Fibroblast of mammary gland (primary cell): Measurements from ENCODE around the gene IRGC.
A peak's percentile ranks its signal among the peaks of the same experiment; 100 is the strongest.

Source experiments
- DNase-seq: peaks from one replicate; pipeline ENCODE4 v3.0.0-alpha.2; 2010; ENCODE audit warnings: low read depth
- H3K4me3 ChIP-seq: 2 replicates; pipeline ENCODE4 v1.5.1; 2011; ENCODE audit warnings: low read depth, mild to moderate bottlenecking, low read length, moderate library complexity; ENCODE audit not compliant: control insufficient read depth
- TF ChIP-seq, protein P1 (sequence below): conservative IDR thresholded peaks from 2 replicates; pipeline ENCODE4 v1.5.1; 2011; ENCODE audit warnings: low read depth, low read length, inconsistent platforms; ENCODE audit not compliant: control insufficient read depth, insufficient read depth

The IRGC gene

DNA sequence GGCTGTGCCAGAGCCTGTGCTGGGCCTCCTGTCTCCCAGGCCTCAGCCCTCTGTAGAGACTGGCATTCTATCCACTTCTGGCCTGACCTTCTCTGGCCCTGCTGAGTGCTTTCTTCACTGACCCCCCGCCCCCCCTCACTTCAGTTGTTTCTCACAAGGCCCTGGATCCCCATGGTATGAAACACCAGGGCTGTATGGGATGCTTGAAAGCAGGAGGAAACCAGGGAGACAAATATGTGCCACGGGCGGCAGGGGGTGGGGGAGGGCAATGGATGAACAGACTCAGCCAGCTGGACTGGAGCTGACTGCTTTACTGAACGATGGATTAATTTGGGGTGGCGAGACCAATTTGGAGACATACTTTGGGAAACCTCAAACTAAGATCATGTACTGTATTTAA, 14.0 kb downstream of the IRGC start:
- no peak for DNase-seq
- TF ChIP-seq, protein P1, sequence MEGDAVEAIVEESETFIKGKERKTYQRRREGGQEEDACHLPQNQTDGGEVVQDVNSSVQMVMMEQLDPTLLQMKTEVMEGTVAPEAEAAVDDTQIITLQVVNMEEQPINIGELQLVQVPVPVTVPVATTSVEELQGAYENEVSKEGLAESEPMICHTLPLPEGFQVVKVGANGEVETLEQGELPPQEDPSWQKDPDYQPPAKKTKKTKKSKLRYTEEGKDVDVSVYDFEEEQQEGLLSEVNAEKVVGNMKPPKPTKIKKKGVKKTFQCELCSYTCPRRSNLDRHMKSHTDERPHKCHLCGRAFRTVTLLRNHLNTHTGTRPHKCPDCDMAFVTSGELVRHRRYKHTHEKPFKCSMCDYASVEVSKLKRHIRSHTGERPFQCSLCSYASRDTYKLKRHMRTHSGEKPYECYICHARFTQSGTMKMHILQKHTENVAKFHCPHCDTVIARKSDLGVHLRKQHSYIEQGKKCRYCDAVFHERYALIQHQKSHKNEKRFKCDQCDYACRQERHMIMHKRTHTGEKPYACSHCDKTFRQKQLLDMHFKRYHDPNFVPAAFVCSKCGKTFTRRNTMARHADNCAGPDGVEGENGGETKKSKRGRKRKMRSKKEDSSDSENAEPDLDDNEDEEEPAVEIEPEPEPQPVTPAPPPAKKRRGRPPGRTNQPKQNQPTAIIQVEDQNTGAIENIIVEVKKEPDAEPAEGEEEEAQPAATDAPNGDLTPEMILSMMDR: no peak
- no peak overlapping the region for H3K4me3 ChIP-seq

DNA sequence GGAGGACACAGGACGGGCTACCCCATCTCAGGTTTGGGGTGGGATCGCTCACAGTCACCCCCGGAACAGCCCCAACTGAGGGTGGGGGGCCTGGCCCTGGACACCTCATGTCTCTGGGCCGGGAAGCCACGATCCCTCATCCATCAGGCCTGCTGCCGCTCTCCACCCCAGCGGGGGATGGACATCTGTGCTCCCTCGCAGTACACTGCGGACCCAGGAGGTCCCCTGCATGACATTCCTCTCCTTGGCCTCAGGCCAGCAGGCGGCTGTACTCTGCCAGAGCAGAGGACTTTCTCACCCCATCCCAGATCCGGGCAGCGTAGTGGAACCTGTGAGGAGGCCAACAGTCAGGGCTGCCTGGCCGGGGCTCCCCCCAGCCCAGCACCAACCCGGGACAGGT, 15.5 kb downstream of the IRGC start:
- no peak for DNase-seq
- no peak overlapping the region for H3K4me3 ChIP-seq
- TF ChIP-seq, protein P1: no peak

DNA sequence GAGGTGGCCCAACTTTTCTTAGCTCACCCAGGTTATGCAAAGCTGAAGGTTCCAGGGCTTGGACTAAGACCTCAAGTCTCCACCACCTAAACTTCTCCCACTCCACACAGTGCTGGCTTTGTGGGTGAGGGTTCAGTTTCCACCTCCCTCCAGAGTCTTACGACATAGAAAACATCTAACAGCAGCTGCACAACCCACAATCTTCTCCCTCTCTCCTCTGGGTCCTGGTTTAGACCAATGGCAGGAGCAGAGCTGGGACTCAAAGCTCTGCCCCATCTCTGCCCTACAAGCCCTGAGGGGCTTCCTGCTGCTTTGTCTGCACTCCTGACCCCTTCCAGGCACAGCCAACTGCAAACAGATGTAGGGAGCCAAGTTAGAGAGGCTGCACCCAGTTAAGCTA, 16.0 kb downstream of the IRGC start:
- TF ChIP-seq, protein P1: no peak
- DNase-seq: peak; percentile 28
- H3K4me3 ChIP-seq: no peak overlapping the region

DNA sequence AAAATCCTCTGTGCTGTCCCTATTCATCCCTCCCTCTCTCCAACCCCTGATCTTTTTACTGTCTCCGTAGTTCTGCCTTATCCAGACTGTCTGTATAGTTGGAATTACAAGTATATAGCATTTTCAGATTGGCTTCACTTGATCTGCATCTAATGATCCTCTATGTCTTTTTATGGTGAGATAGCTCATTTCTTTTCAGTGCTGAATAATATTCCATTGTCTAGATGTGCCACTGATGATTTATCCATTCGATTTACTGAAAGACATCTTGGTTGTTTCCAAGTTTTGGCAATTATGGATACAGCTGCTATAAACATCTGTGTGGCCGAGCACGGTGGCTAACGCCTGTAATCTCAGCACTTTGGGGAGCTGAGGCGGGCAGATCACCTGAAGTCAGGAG, 19.1 kb downstream of the IRGC start:
- TF ChIP-seq, protein P1: no peak
- H3K4me3 ChIP-seq: no peak overlapping the region
- DNase-seq: no peak

DNA sequence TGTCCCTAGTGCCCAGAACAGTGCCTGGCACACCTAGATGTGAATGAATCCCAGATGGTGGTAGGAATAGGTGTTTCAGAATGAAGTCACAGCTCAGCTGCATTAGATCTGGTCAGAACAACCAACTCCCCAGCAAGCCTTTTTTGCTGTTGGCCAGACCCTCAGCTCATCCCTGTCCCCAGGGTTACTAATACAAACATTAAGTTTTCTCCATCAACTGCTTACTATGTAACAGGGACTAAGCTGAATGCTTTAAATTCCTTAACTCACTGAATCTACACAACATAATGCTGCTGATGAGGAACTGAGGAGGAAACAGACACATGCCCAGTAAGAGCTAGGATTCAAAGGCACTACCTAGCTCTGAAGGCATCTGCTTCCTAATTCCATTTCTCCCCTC, 20.1 kb downstream of the IRGC start:
- no peak overlapping the region for H3K4me3 ChIP-seq
- TF ChIP-seq, protein P1: no peak
- no peak for DNase-seq

DNA sequence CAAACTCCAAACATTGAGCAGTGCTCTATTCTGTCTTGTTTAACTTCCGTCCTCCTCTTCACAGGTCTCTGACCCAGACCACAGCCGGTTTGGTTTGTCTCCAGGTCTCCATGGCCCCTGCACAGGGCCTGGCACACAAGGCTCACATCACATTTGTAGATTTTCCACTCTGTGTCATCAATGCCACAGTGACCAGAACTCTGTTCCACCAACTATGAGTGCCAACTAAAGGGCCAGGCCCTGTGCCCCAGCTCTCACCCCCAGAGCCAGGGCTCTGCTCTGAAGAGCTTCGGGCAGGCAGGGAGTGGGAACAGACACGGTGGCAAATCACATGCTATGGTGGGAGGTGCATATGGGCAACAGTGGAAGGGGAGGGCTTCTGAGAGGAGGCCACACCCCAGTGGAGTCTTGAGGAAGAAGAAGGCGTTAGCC, 22.9 kb downstream of the IRGC start:
- TF ChIP-seq, protein P1: no peak
- H3K4me3 ChIP-seq: no peak overlapping the region
- DNase-seq: no peak
